ENCODE data around the gene QDPR.
A peak's percentile ranks its signal among the peaks of the same experiment; 100 is the strongest.
"Not testable (repeated sequence)": the region's sequence is repeated elsewhere in the genome, so short reads cannot be mapped to it uniquely, and the experiment has no call there.

The QDPR gene

GRCh38 chr4:17463606-17464005 lies 48.3 kb downstream of the QDPR start:
- no peak for DNase-seq (ENCODE audit: extremely low read depth, low read depth)
- TF ChIP-seq CTCF (IDR thresholded peaks at IDR 0.05; ENCODE audit: low read depth, low read length): no peak

GRCh38 chr4:17450269-17450804 lies 61.6 kb downstream of the QDPR start:
- no peak for DNase-seq (ENCODE audit: extremely low read depth, low read depth)
- no peak for TF ChIP-seq CTCF (IDR thresholded peaks at IDR 0.05; ENCODE audit: low read depth, low read length)

GRCh38 chr4:17448689-17449088 lies 63.2 kb downstream of the QDPR start:
- TF ChIP-seq CTCF (IDR thresholded peaks at IDR 0.05; ENCODE audit: low read depth, low read length): no peak
- no peak for DNase-seq (ENCODE audit: extremely low read depth, low read depth)

GRCh38 chr4:17447675-17448298 lies 64.1 kb downstream of the QDPR start:
- peak; percentile 80 for TF ChIP-seq CTCF (IDR thresholded peaks at IDR 0.05; ENCODE audit: low read depth, low read length)
- DNase-seq (ENCODE audit: extremely low read depth, low read depth): peak; percentile 46

- no peak for TF ChIP-seq CTCF (IDR thresholded peaks at IDR 0.05; ENCODE audit: low read depth, low read length)
- no peak for DNase-seq (ENCODE audit: extremely low read depth, low read depth)
These were observed 64.8 kb downstream of the QDPR start for GRCh38 chr4:17447056-17447455.

- DNase-seq (ENCODE audit: extremely low read depth, low read depth): not testable (repeated sequence)
These were observed 69.4 kb downstream of the QDPR start for GRCh38 chr4:17442477-17442876.

GRCh38 chr4:17437396-17437795 lies 74.5 kb downstream of the QDPR start:
- TF ChIP-seq CTCF (IDR thresholded peaks at IDR 0.05; ENCODE audit: low read depth, low read length): no peak
- DNase-seq (ENCODE audit: extremely low read depth, low read depth): no peak

- no peak for TF ChIP-seq CTCF (IDR thresholded peaks at IDR 0.05; ENCODE audit: low read depth, low read length)
- no peak for DNase-seq (ENCODE audit: extremely low read depth, low read depth)
These were observed 75.2 kb downstream of the QDPR start for GRCh38 chr4:17436750-17437090.

All from AG09319 (cell line).